Esophagus squamous epithelium (tissue), 4 donors: ENCODE results near the gene LGMN.

Experiments used
- POLR2A ChIP-seq, 4 donors: fragments of 450-650 bp; IDR thresholded peaks; one replicate each; pipeline ENCODE4 v1.6.1; 2017; ENCODE audit warnings: antibody characterized with exemption in 4 of 4, mild to moderate bottlenecking in 4 of 4, moderate library complexity in 3 of 4
- TF ChIP-seq, protein P1 (sequence below), 6 experiments: fragments of 450-650 bp in 4 of 6; fragments of 200-600 bp in 2 of 6; sonication (generic) in 2 of 6; IDR thresholded peaks; one replicate each; pipeline ENCODE4 v1.5.1; 2016 to 2019; ENCODE audit warnings: antibody characterized with exemption in 6 of 6, mild to moderate bottlenecking in 4 of 6, moderate library complexity in 4 of 6

DNA sequence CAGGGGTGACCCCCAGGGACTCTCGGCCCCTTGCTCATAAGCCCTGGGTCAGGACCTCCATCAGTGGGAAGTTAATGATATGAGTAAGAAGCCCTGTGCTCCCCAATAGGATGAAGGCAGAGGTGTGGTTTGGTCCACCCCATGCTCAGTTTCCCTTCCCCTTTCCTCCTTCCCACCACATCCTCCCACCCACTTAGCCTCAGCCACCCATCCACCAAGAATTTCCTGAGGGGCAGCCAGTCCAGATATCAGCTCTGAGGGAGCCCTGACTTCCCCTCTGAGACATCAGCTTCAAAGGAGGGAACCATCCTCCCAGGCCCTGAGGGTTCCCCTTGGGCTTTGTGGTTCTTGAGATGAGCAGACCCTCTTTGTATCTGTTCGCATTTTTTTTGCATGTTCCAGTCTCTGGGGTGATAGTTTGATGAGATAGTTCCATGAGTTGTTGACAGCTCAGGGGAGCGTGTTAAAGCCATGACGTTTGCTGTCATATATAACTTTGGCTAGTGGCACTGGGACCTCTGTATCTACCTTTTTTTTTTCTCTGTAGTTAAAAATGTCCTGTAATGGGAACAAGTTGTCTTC, 71.2 kb downstream of the LGMN start:
- TF ChIP-seq, protein P1, sequence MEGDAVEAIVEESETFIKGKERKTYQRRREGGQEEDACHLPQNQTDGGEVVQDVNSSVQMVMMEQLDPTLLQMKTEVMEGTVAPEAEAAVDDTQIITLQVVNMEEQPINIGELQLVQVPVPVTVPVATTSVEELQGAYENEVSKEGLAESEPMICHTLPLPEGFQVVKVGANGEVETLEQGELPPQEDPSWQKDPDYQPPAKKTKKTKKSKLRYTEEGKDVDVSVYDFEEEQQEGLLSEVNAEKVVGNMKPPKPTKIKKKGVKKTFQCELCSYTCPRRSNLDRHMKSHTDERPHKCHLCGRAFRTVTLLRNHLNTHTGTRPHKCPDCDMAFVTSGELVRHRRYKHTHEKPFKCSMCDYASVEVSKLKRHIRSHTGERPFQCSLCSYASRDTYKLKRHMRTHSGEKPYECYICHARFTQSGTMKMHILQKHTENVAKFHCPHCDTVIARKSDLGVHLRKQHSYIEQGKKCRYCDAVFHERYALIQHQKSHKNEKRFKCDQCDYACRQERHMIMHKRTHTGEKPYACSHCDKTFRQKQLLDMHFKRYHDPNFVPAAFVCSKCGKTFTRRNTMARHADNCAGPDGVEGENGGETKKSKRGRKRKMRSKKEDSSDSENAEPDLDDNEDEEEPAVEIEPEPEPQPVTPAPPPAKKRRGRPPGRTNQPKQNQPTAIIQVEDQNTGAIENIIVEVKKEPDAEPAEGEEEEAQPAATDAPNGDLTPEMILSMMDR (IDR thresholded peaks at IDR 0.05), result no peak
- TF ChIP-seq POLR2A (IDR thresholded peaks at IDR 0.05), result no peak
